Activated CD4-positive, alpha-beta memory T cell treated with anti-CD3 and anti-CD28 coated beads, Interleukin-2, amount 10 ng/mL, durations not matched to agents 7 days and 5 days (primary cell): ENCODE results near the gene CNTNAP4. TPM values are rescaled to one million over a fixed set of nuclear protein-coding genes. Genes with fewer than 3 reads are reported as not detected.

Experiments used
- CTCF ChIA-PET: fragments of 350-600 bp; sonication (Branson Sonifier 250); formaldehyde crosslinking; loops from one replicate; lab custom pipeline; 2021; ENCODE audit warnings: antibody characterized with exemption, inconsistent platforms; lab: Charles Lee
- POLR2A ChIA-PET: fragments of 350-600 bp; sonication (Branson Sonifier 250); formaldehyde crosslinking; loops from one replicate; lab custom pipeline; 2021; ENCODE audit warnings: antibody characterized with exemption; lab: Charles Lee
- DNase-seq: peaks from one replicate; pipeline ENCODE4 v3.0.0-alpha.2; 2020
- H3K27ac Mint-ChIP-seq: one replicate; pipeline ENCODE4 v1.8.0; 2021; ENCODE audit warnings: mild to moderate bottlenecking, mixed read lengths
- H3K27me3 Mint-ChIP-seq: one replicate; pipeline ENCODE4 v1.8.0; 2021; ENCODE audit warnings: mixed read lengths
- H3K36me3 Mint-ChIP-seq: one replicate; pipeline ENCODE4 v1.8.0; 2021; ENCODE audit warnings: low read depth, mixed read lengths
- H3K4me1 Mint-ChIP-seq: one replicate; pipeline ENCODE4 v1.8.0; 2021; ENCODE audit warnings: mixed read lengths
- H3K4me3 Mint-ChIP-seq: one replicate; pipeline ENCODE4 v1.8.0; 2021; ENCODE audit warnings: mild to moderate bottlenecking, mixed read lengths
- H3K9me3 Mint-ChIP-seq: one replicate; pipeline ENCODE4 v1.8.0; 2021; ENCODE audit warnings: mixed read lengths
- total RNA-seq, 2 experiments: library from RNA; stranded (reverse); gene quantifications; one replicate each; pipeline ENCODE4 v1.2.3, GENCODE V29; 2021

Gene CNTNAP4
- total RNA-seq, 2 experiments from 2014 or later, result not detected

GRCh38 chr16:76278980-76279379 is 1.8 kb downstream of the CNTNAP4 start:
- Mint-ChIP-seq H3K27me3 (no peaks in the 10 kb centered on the region), H3K36me3 (no peaks in the 10 kb centered on the region), H3K4me1 (no peaks in the 10 kb centered on the region), H3K27ac (no peak overlapping the region), H3K4me3 (no peak overlapping the region), H3K9me3 (no peaks in the 10 kb centered on the region)
- POLR2A ChIA-PET, result no interaction called here
- CTCF ChIA-PET, result no interaction called here
- DNase-seq, result no peak

GRCh38 chr16:76280421-76281215 is 3.4 kb downstream of the CNTNAP4 start:
- H3K36me3 Mint-ChIP-seq, result no peaks in the 10 kb centered on the region
- H3K27ac Mint-ChIP-seq, result no peak overlapping the region
- no peaks in the 10 kb centered on the region for H3K27me3 Mint-ChIP-seq
- POLR2A ChIA-PET, result no interaction called here
- DNase-seq, result no peak
- CTCF ChIA-PET, result no interaction called here
- no peak overlapping the region for H3K4me3 Mint-ChIP-seq
- no peaks in the 10 kb centered on the region for H3K4me1 Mint-ChIP-seq
- no peaks in the 10 kb centered on the region for H3K9me3 Mint-ChIP-seq

GRCh38 chr16:76287466-76287865 is 10.3 kb downstream of the CNTNAP4 start:
- H3K27ac Mint-ChIP-seq, result no peak overlapping the region
- H3K4me3 Mint-ChIP-seq, result no peak overlapping the region
- H3K9me3 Mint-ChIP-seq, result peaks cover 9% of the 10 kb centered on the region
- H3K4me1 Mint-ChIP-seq, result no peaks in the 10 kb centered on the region
- no peak for DNase-seq
- POLR2A ChIA-PET, result no interaction called here
- CTCF ChIA-PET, result no interaction called here
- H3K36me3 Mint-ChIP-seq, result no peaks in the 10 kb centered on the region
- H3K27me3 Mint-ChIP-seq, result no peaks in the 10 kb centered on the region

DNA sequence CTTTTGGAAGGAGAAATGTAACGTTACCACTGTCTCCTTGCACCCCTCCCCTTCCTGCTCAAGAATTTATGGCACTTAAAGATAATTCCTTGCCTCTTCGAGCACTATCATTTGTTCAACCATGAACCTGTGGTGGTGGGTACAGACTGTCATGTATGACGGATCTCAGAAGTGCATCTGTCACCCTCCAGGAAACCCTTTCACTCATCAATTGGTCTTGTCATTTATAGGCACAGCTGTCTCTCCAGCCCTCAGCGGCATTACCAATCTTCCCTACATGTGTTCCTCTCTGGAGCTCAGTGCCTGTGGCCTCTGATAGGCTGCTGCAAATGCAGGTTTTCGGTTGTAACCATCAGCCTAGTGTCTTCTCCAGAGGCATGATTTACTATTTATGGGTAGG is 15.0 kb downstream of the CNTNAP4 start:
- Mint-ChIP-seq H3K36me3 (no peaks in the 10 kb centered on the region), H3K4me3 (no peak overlapping the region), H3K9me3 (peaks cover 13% of the 10 kb centered on the region), H3K27ac (no peak overlapping the region), H3K4me1 (no peaks in the 10 kb centered on the region), H3K27me3 (no peaks in the 10 kb centered on the region)
- POLR2A ChIA-PET, result no interaction called here
- DNase-seq, result no peak
- CTCF ChIA-PET, result no interaction called here

DNA sequence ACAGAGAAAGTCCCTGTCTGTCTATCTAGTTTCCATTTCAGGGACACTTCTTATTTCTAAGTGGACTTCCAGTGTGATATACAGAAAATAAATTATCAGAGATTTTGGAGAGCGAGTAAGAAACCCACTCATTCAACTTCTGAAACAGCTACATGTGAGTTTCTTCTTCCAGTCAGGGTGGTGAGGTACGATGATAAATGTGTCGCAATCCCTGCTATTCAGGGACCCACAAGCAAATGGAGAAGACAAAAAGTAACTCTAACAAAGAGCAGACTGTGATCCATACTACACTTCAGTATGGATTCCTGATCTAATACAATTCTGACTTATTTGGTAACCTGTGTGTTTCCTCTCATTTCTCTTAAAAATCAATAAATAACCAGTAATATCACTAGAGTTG is 16.8 kb downstream of the CNTNAP4 start:
- no peak for DNase-seq
- ChIA-PET CTCF (no interaction called here), POLR2A (no interaction called here)
- no peaks in the 10 kb centered on the region for H3K36me3 Mint-ChIP-seq
- H3K27me3 Mint-ChIP-seq, result no peaks in the 10 kb centered on the region
- H3K4me3 Mint-ChIP-seq, result no peak overlapping the region
- peaks cover 13% of the 10 kb centered on the region for H3K9me3 Mint-ChIP-seq
- H3K4me1 Mint-ChIP-seq, result no peaks in the 10 kb centered on the region
- H3K27ac Mint-ChIP-seq, result no peak overlapping the region

DNA sequence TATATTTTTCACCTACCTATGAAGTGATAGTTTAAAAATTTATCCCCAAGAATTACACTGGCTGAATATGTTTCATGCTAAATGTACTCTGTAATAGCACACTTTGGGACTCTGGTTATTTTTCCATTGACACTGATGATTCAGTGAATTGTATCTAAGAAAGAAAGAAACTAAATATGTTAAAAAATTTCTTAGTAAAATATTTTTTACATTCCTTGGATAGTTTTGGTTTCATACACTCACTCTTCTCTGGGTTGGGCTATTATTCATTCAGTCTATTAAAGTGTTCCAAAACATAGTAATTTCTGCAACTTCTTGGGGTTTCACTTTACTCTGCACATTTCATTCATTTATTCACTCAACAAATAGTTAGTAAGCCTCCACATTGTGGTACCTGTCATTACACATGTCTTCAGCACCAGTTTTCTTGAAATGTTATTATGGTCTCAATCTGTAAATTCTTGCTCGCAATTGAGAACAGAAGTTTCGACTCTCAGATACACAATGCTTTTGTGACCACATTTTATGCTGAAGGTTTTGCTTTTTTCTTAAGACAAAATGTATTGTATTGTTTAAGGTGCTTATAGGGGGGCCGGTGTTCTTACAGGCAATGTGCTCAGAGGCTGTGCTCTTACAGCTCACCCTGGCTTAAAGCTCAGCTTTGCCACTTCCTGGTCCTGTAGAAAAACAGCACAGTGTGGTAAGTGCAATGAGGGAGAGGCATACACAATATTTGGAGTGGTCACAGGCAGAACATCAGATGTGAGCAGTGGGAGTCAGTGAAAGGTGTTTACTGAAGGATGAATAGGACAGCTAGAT is 17.4 kb downstream of the CNTNAP4 start:
- ChIA-PET POLR2A (no interaction called here), CTCF (no interaction called here)
- no peak overlapping the region for H3K27ac Mint-ChIP-seq
- no peak overlapping the region for H3K4me3 Mint-ChIP-seq
- no peak for DNase-seq
- no peaks in the 10 kb centered on the region for H3K4me1 Mint-ChIP-seq
- no peaks in the 10 kb centered on the region for H3K27me3 Mint-ChIP-seq
- no peaks in the 10 kb centered on the region for H3K36me3 Mint-ChIP-seq
- peaks cover 13% of the 10 kb centered on the region for H3K9me3 Mint-ChIP-seq

DNA sequence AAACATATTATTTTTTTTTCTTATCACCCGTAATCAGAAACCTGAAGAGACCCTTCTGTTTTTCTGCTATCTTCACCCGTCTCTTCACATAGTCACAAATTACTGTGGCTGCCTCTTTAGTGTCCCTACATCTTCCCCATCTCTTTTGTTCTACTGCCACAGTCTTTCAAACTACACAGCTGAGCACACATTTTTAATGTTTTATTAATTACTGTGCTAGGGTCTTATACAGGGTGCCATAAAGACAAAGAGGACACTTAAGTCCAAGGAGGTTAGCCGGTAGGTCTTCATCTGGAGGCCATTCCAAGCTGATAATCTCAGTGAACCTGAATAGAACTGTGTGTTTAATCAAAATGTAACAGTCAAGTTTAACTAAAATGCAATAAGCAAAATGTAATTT is 20.7 kb downstream of the CNTNAP4 start:
- no peaks in the 10 kb centered on the region for H3K36me3 Mint-ChIP-seq
- H3K4me3 Mint-ChIP-seq, result no peak overlapping the region
- H3K27me3 Mint-ChIP-seq, result no peaks in the 10 kb centered on the region
- ChIA-PET CTCF (no interaction called here), POLR2A (no interaction called here)
- no peaks in the 10 kb centered on the region for H3K4me1 Mint-ChIP-seq
- no peak overlapping the region for H3K27ac Mint-ChIP-seq
- H3K9me3 Mint-ChIP-seq, result peaks cover 4% of the 10 kb centered on the region
- no peak for DNase-seq

DNA sequence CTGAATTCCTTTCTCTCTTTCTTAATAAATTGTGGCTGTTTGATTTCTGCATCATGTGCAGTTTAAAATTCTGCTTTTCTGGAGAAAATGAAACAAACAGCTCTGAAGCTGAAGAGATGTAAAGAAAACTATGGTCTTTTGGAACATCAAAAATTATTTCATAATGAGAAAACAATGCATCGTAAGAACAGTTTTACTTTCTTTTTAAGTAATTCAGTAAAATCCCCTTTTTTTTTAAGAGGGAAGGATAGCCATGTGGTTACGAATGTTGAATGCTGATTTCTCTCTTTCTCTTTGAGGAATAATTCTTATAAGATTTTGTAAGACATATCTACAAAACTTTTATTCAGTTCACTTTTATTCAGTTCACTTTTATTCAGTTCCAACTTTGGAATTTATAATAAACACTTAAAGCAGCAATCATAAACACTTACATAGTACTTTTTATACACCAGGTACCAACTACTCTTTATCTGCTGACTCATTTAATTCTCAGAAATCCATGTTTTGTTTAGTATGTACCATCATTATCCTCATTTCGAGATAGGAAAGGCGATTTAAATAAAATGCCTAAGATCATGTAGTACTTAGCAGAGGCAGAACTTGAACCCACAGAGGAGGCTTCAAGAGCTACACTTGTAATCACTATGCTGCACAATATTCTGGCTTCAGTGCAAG is 26.6 kb downstream of the CNTNAP4 start:
- no peaks in the 10 kb centered on the region for H3K9me3 Mint-ChIP-seq
- DNase-seq, result no peak
- POLR2A ChIA-PET, result no interaction called here
- H3K27ac Mint-ChIP-seq, result no peak overlapping the region
- H3K4me3 Mint-ChIP-seq, result no peak overlapping the region
- H3K27me3 Mint-ChIP-seq, result no peaks in the 10 kb centered on the region
- no peaks in the 10 kb centered on the region for H3K4me1 Mint-ChIP-seq
- CTCF ChIA-PET, result no interaction called here
- H3K36me3 Mint-ChIP-seq, result no peaks in the 10 kb centered on the region

DNA sequence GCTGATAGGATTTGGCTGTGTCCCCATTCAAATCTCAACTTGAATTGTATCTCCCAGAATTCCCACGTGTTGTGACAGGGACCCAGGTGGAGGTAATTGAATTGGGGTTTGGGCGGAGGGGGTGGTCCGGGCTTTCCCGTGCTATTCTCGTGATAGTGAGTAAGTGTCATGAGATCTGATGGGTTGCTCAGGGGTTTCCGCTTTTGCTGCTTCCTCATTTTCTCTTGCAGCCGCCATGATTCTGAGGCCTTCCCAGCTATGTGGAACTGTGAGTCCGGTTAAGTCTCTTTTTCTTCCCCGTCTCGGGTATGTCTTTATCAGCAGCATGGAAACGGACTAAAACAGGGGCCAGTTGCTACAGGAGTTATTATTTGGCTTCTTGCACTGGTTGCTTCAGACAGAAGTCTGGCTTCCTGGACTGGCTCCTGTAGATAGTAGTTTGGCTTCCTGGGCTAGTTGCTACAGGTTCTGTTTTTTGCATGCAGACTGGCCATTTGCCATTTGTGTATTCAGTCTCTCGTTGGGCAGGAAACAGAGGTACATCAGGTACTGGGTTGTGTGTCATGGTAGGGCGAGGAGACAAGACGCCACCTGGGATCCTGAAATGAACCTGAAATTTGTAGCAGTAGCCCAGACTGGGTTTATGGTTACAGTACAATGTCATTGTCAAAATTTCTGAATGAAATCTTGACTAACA is 32.6 kb downstream of the CNTNAP4 start:
- POLR2A ChIA-PET, result no interaction called here
- DNase-seq, result no peak
- CTCF ChIA-PET, result no interaction called here
- Mint-ChIP-seq H3K27me3 (no peaks in the 10 kb centered on the region), H3K4me1 (no peaks in the 10 kb centered on the region), H3K36me3 (no peaks in the 10 kb centered on the region), H3K27ac (no peak overlapping the region), H3K4me3 (no peak overlapping the region), H3K9me3 (peaks cover 10% of the 10 kb centered on the region)

GRCh38 chr16:76311260-76311659 is 34.1 kb downstream of the CNTNAP4 start:
- DNase-seq, result no peak
- Mint-ChIP-seq H3K27me3 (no peaks in the 10 kb centered on the region), H3K9me3 (peaks cover 10% of the 10 kb centered on the region), H3K27ac (no peak overlapping the region), H3K36me3 (no peaks in the 10 kb centered on the region), H3K4me3 (no peak overlapping the region), H3K4me1 (no peaks in the 10 kb centered on the region)
- ChIA-PET CTCF (no interaction called here), POLR2A (no interaction called here)

- Mint-ChIP-seq H3K9me3 (no peaks in the 10 kb centered on the region), H3K27me3 (no peaks in the 10 kb centered on the region), H3K36me3 (no peaks in the 10 kb centered on the region), H3K4me1 (no peaks in the 10 kb centered on the region), H3K4me3 (no peak overlapping the region), H3K27ac (no peak overlapping the region)
- ChIA-PET POLR2A (no interaction called here), CTCF (no interaction called here)
- DNase-seq, result no peak
Measured at GRCh38 chr16:76318565-76318964, 41.4 kb downstream of the CNTNAP4 start.

DNA sequence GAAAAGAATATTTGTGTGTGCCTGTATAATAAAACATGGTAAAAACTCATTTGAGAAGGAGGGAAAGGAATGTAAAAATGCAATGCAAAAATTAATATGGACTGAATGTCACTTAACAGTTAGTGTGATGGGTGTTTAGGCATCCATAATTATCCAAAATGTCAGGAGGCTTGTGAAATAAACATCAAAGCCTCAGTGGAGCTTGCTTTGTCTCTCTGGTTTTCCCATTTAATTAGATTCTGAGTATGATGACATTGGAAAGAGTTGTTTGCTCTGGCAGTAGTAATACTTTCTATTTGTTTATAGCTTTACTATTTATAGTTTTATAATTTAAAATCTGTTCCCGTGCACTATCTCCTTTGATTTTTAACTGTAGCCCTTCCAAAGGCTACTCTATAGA is 51.9 kb downstream of the CNTNAP4 start:
- H3K9me3 Mint-ChIP-seq, result peaks cover 8% of the 10 kb centered on the region

More for the DNA sequence above, 51.9 kb downstream of the CNTNAP4 start:
- no peak for DNase-seq
- no peaks in the 10 kb centered on the region for H3K4me1 Mint-ChIP-seq
- ChIA-PET CTCF (no interaction called here), POLR2A (no interaction called here)
- H3K4me3 Mint-ChIP-seq, result no peak overlapping the region
- H3K36me3 Mint-ChIP-seq, result no peaks in the 10 kb centered on the region
- no peak overlapping the region for H3K27ac Mint-ChIP-seq
- H3K27me3 Mint-ChIP-seq, result no peaks in the 10 kb centered on the region
